ENCODE measurements around the gene FHIT. TPM values are rescaled to one million over a fixed set of nuclear protein-coding genes. Genes with fewer than 3 reads are reported as not detected.

The FHIT gene
- total and polyA plus RNA-seq, 10 of the 15 experiments (the other 5 are each of a cell fraction or from before 2014, with no cell fraction given): 4.2 to 14.9 (median 9.4) TPM

DNA sequence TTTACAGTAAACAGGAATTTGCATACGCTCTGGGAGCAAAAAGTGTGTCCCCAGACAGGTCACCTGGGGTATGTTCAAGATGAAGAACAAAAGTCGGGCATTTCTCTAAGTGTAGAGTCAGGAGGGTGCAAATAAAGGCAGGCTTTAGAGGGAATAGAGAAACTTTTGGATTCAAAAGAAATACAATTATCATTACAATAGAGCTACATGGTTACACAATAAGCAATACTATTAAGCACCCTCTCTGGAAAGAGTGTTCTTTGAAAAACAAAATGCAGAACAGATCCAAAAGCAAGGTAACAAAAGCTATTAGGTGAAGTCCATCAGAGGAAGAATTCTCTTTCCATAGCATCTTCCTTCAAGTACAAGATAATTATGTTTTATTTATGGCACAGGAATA, 679.7 kb downstream of the FHIT start:
- DNase-seq (ENCODE audit: low read depth, low spot score) (no peak), FAIRE-seq (no peak), ATAC-seq (no peak)
- Histone ChIP-seq H3K4me3 (no peak overlapping the region), H3K36me3 (ENCODE audit: control insufficient read depth in 2 of 2, insufficient read depth in 2 of 2, low read length in 1 of 2) (no peaks in the 10 kb centered on the region), H2AFZ (ENCODE audit: control insufficient read depth, low read depth, low read length) (no peak overlapping the region), H3K27ac (ENCODE audit: control insufficient read depth, insufficient read depth) (no peak overlapping the region), H3K79me2 (ENCODE audit: control insufficient read depth, insufficient read depth, low read length) (no peaks in the 10 kb centered on the region), H3K9ac (ENCODE audit: control insufficient read depth, insufficient read depth, low read length) (no peak overlapping the region), H3K27me3 (replicated peaks in 1 of 2; ENCODE audit: control insufficient read depth in 2 of 2, insufficient read depth in 2 of 2, low read length in 1 of 2) (no peaks in the 10 kb centered on the region), H4K20me1 (ENCODE audit: control insufficient read depth, insufficient read depth) (no peaks in the 10 kb centered on the region; the same call in 1 of the 2 replicates), H3K9me3 (replicated peaks; ENCODE audit: control insufficient read depth, insufficient read depth, low read length) (no peaks in the 10 kb centered on the region), H3K4me2 (ENCODE audit: control insufficient read depth, insufficient read depth) (no peak overlapping the region), H3K4me1 (ENCODE audit: control insufficient read depth, insufficient read depth, low read length) (no peaks in the 10 kb centered on the region)
- WGBS (ENCODE audit: insufficient coverage, insufficient replicate concordance, low lambda C conversion rate, missing lambda C conversion rate): 16% methylated on average over 2 of the region's 2 CpGs
- RAD21 ChIA-PET (ENCODE audit: unreplicated experiment): no interaction called here
- CTCF ChIA-PET: interaction anchor here (0.6 kb wide), 1 partner anchor 810 kb away, joined by 3 read pairs; no protein-coding TSS in a partner anchor
- no TSS peak for BruUV-seq (replicated peaks)
- intact Hi-C loops (cut with micrococcal nuclease; ENCODE audit: unreplicated experiment) (no loop called here), in situ Hi-C loops (cut with MboI) (no loop called here)
- SMC1A ChIA-PET (ENCODE audit: uncharacterized antibody, unreplicated experiment): no interaction called here
- POLR2A ChIA-PET: no interaction called here
- TF ChIP-seq RELA (IDR thresholded peaks at IDR 0.05; ENCODE audit: borderline replicate concordance, partially characterized antibody): no peak
- no peak for TF ChIP-seq ZBTB40 (IDR thresholded peaks at IDR 0.05; ENCODE audit: borderline replicate concordance)
- TF ChIP-seq BHLHE40 (IDR thresholded peaks at IDR 0.05; ENCODE audit: borderline replicate concordance in 1 of 2, low read depth in 2 of 2, low read length in 1 of 2): no peak
- TF ChIP-seq USF1 (IDR thresholded peaks at IDR 0.05; ENCODE audit: borderline replicate concordance, extremely low read length, insufficient read depth, low read depth, low read length): no peak
- TF ChIP-seq ZNF384 (IDR thresholded peaks at IDR 0.05; ENCODE audit: borderline replicate concordance, low read depth, low read length): no peak
- TF ChIP-seq TAF1 (IDR thresholded peaks at IDR 0.05; ENCODE audit: borderline replicate concordance, low read depth, low read length): no peak
- no peak for TF ChIP-seq SRF (IDR thresholded peaks at IDR 0.05; ENCODE audit: low read depth in 2 of 2, low read length in 2 of 2)
- TF ChIP-seq RBBP5 (conservative IDR thresholded peaks at IDR 0.05): no peak
- no peak for TF ChIP-seq ZNF622 (IDR thresholded peaks at IDR 0.05)
- no peak for TF ChIP-seq TCF3 (IDR thresholded peaks at IDR 0.05; ENCODE audit: borderline replicate concordance, insufficient read depth, low read depth, low read length)
- TF ChIP-seq IKZF2 (IDR thresholded peaks at IDR 0.05): no peak
- TF ChIP-seq, protein P1, sequence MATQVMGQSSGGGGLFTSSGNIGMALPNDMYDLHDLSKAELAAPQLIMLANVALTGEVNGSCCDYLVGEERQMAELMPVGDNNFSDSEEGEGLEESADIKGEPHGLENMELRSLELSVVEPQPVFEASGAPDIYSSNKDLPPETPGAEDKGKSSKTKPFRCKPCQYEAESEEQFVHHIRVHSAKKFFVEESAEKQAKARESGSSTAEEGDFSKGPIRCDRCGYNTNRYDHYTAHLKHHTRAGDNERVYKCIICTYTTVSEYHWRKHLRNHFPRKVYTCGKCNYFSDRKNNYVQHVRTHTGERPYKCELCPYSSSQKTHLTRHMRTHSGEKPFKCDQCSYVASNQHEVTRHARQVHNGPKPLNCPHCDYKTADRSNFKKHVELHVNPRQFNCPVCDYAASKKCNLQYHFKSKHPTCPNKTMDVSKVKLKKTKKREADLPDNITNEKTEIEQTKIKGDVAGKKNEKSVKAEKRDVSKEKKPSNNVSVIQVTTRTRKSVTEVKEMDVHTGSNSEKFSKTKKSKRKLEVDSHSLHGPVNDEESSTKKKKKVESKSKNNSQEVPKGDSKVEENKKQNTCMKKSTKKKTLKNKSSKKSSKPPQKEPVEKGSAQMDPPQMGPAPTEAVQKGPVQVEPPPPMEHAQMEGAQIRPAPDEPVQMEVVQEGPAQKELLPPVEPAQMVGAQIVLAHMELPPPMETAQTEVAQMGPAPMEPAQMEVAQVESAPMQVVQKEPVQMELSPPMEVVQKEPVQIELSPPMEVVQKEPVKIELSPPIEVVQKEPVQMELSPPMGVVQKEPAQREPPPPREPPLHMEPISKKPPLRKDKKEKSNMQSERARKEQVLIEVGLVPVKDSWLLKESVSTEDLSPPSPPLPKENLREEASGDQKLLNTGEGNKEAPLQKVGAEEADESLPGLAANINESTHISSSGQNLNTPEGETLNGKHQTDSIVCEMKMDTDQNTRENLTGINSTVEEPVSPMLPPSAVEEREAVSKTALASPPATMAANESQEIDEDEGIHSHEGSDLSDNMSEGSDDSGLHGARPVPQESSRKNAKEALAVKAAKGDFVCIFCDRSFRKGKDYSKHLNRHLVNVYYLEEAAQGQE (IDR thresholded peaks at IDR 0.05; ENCODE audit: low read depth, low read length): no peak
- TF ChIP-seq NKRF (conservative IDR thresholded peaks at IDR 0.05): no peak
- no peak for TF ChIP-seq MYB (IDR thresholded peaks at IDR 0.05; ENCODE audit: borderline replicate concordance, low read depth, low read length)
